Measurements from ENCODE around the gene NFKB1. TPM values are rescaled to one million over a fixed set of nuclear protein-coding genes. Genes with fewer than 3 reads are reported as not detected.
A peak's percentile ranks its signal among the peaks of the same experiment; 100 is the strongest.

The NFKB1 gene
- total RNA-seq, 3 donors from 2014 or later (not counting 1 experiment from before 2014, with no cell fraction given): 144 to 235 (median 163) TPM

DNA sequence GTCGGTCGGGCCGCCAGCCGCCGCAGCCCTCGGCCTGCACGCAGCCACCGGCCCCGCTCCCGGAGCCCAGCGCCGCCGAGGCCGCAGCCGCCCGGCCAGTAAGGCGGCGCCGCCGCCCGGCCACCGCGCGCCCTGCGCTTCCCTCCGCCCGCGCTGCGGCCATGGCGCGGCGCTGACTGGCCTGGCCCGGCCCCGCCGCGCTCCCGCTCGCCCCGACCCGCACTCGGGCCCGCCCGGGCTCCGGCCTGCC is 213 bp downstream of the NFKB1 start:
- peaks cover 11% of the 10 kb centered on the region for H3K4me1 ChIP-seq (ENCODE audit: control insufficient read depth, insufficient read depth, low read length)
- Mint-ChIP-seq H3K36me3 (no peaks in the 10 kb centered on the region), H3K27me3 (ENCODE audit: low read depth in 2 of 2) (peaks cover 0 to 7% of the 10 kb centered on the region in 2 donors), H3K27ac (peak overlapping the region; percentile 97), H3K4me1 (peaks cover 36 to 41% of the 10 kb centered on the region in 2 donors), H3K9me3 (no peaks in the 10 kb centered on the region), H3K4me3 (peak overlapping the region; percentile 96)
- intact Hi-C loops (cut with micrococcal nuclease): loop anchor here (1.0 to 5.0 kb wide), 4 partner anchors 17 to 325 kb away; partner anchors contain the start of genes SLC39A8 and UBE2D3
- no peaks in the 10 kb centered on the region for H3K27me3 ChIP-seq (ENCODE audit: control insufficient read depth, insufficient read depth, low read length)
- under 1% methylated on average over 44 of the region's 44 CpGs for WGBS (ENCODE audit: insufficient coverage)
- DNase-seq (no peak), ATAC-seq (no peak)
- TF ChIP-seq, protein P1, sequence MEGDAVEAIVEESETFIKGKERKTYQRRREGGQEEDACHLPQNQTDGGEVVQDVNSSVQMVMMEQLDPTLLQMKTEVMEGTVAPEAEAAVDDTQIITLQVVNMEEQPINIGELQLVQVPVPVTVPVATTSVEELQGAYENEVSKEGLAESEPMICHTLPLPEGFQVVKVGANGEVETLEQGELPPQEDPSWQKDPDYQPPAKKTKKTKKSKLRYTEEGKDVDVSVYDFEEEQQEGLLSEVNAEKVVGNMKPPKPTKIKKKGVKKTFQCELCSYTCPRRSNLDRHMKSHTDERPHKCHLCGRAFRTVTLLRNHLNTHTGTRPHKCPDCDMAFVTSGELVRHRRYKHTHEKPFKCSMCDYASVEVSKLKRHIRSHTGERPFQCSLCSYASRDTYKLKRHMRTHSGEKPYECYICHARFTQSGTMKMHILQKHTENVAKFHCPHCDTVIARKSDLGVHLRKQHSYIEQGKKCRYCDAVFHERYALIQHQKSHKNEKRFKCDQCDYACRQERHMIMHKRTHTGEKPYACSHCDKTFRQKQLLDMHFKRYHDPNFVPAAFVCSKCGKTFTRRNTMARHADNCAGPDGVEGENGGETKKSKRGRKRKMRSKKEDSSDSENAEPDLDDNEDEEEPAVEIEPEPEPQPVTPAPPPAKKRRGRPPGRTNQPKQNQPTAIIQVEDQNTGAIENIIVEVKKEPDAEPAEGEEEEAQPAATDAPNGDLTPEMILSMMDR (IDR thresholded peaks at IDR 0.05): no peak
- H3K4me3 ChIP-seq (ENCODE audit: low read length): peak overlapping the region; percentile 95
- H3K9me3 ChIP-seq (ENCODE audit: control insufficient read depth, insufficient read depth, low read length): no peaks in the 10 kb centered on the region
- peak overlapping the region; percentile 99 for H3K27ac ChIP-seq (ENCODE audit: low read length)
- H3K36me3 ChIP-seq (ENCODE audit: control insufficient read depth, insufficient read depth, low read length): no peaks in the 10 kb centered on the region

DNA sequence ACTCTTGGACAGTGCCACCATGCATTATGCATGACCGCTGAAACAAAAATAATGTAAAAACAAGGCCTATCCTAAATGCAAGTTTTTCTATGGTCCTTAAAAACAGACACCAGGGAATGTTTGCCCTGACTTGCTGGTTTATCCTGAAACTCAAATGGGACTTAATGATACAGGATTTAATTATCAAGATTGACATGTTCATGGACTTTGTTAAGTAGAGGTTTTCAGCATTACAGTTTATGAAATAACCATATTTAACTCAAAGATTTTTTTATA is 1.3 kb downstream of the NFKB1 start:
- H3K4me1 ChIP-seq (ENCODE audit: control insufficient read depth, insufficient read depth, low read length): peaks cover 11% of the 10 kb centered on the region
- intact Hi-C loops (cut with micrococcal nuclease): loop anchor here (2.0 to 5.0 kb wide), 2 partner anchors 50 to 155 kb away; partner anchors contain the start of gene SLC39A8
- no peak for DNase-seq
- H3K27me3 ChIP-seq (ENCODE audit: control insufficient read depth, insufficient read depth, low read length): no peaks in the 10 kb centered on the region
- WGBS (ENCODE audit: insufficient coverage): 26% methylated on average over 1 of the region's 1 CpG
- H3K9me3 ChIP-seq (ENCODE audit: control insufficient read depth, insufficient read depth, low read length): no peaks in the 10 kb centered on the region
- H3K36me3 Mint-ChIP-seq: no peaks in the 10 kb centered on the region
- TF ChIP-seq, protein P1 (IDR thresholded peaks at IDR 0.05): no peak
- H3K4me3 ChIP-seq (ENCODE audit: low read length): peak overlapping the region; percentile 95
- no peak for ATAC-seq
- no peaks in the 10 kb centered on the region for H3K9me3 Mint-ChIP-seq
- H3K4me1 Mint-ChIP-seq: peaks cover 36 to 46% of the 10 kb centered on the region in 2 donors
- peak overlapping the region; percentile 96 for H3K4me3 Mint-ChIP-seq
- H3K27me3 Mint-ChIP-seq (ENCODE audit: low read depth in 2 of 2): no peaks in the 10 kb centered on the region
- H3K36me3 ChIP-seq (ENCODE audit: control insufficient read depth, insufficient read depth, low read length): no peaks in the 10 kb centered on the region
- H3K27ac ChIP-seq (ENCODE audit: low read length): peak overlapping the region; percentile 99
- peak overlapping the region; percentile 97 for H3K27ac Mint-ChIP-seq

DNA sequence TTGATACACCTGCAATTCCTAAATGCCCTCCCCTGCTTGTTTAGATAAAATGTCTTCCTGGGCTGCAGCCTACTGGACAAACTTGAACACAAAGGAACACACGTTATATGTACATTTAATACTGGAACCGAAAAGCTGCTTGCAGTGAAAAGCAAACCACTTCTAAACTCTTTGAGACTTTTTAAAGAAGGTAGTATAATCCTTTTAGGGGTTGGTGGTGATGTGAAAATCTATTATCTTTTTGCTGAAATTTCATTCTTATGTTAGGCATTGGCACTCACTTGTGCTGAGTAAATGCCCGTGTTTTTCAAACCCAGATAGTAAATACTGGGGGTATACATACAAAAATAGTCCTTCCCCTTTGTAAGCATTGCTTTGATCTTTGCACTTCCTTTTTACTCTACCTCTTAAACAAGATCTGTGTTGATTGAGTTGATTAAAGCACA is 2.2 kb downstream of the NFKB1 start:
- DNase-seq (peak in 1 of 2 donors; percentile 34), ATAC-seq (no peak)
- Mint-ChIP-seq H3K4me1 (peaks cover 42 to 50% of the 10 kb centered on the region in 2 donors), H3K27ac (peak overlapping the region; percentile 97), H3K36me3 (no peaks in the 10 kb centered on the region), H3K4me3 (peak overlapping the region; percentile 96), H3K9me3 (no peaks in the 10 kb centered on the region), H3K27me3 (ENCODE audit: low read depth in 2 of 2) (no peaks in the 10 kb centered on the region)
- Histone ChIP-seq H3K36me3 (ENCODE audit: control insufficient read depth, insufficient read depth, low read length) (no peaks in the 10 kb centered on the region), H3K9me3 (ENCODE audit: control insufficient read depth, insufficient read depth, low read length) (no peaks in the 10 kb centered on the region), H3K27ac (ENCODE audit: low read length) (peak overlapping the region; percentile 49), H3K27me3 (ENCODE audit: control insufficient read depth, insufficient read depth, low read length) (no peaks in the 10 kb centered on the region), H3K4me3 (ENCODE audit: low read length) (peak overlapping the region; percentile 95), H3K4me1 (ENCODE audit: control insufficient read depth, insufficient read depth, low read length) (peaks cover 11% of the 10 kb centered on the region)
- 0% methylated on average over 2 of the region's 3 CpGs for WGBS (ENCODE audit: insufficient coverage)
- intact Hi-C loops (cut with micrococcal nuclease): loop anchor here (1.0 to 5.0 kb wide), 3 partner anchors 11 to 156 kb away; partner anchors contain the start of gene SLC39A8
- TF ChIP-seq, protein P1 (IDR thresholded peaks at IDR 0.05): no peak

Data from natural killer cell (primary cell).